Heart right ventricle (tissue), 16 donors: ENCODE results near the gene SPEF2. TPM values are rescaled to one million over a fixed set of nuclear protein-coding genes. Genes with fewer than 3 reads are reported as not detected.
A peak's percentile ranks its signal among the peaks of the same experiment; 100 is the strongest.

ENCODE experiments used
- ATAC-seq, 8 donors: fragments of 200-7000 bp; cut with Tn5 transposase; one replicate each; pipeline ENCODE4 v1.9.1; 2020; ENCODE audit warnings: mild to moderate bottlenecking in 8 of 8, moderate library complexity in 8 of 8, moderate number of reproducible peaks in 1 of 8
- DNase-seq, 2 donors: peaks; one replicate each; pipeline ENCODE4 v3.0.0-alpha.2; 2020
- H3K27ac ChIP-seq, 10 donors: fragments of 200-600 bp; sonication (generic) in 2 of 10; one replicate each; pipeline versions ENCODE4 v1.5.0 to v1.8.0; 2020 to 2022; ENCODE audit warnings: mild to moderate bottlenecking in 3 of 10
- H3K27me3 ChIP-seq, 7 donors: fragments of 200-600 bp; one replicate each; pipeline ENCODE4 v1.8.0; 2021 to 2022; ENCODE audit warnings: mild to moderate bottlenecking in 2 of 7
- H3K36me3 ChIP-seq, 9 donors: fragments of 200-600 bp; sonication (generic) in 1 of 9; one replicate each; pipeline versions ENCODE4 v1.5.0 to v1.8.0; 2020 to 2022; ENCODE audit warnings: mild to moderate bottlenecking in 2 of 9
- H3K4me1 ChIP-seq, 9 donors: fragments of 200-600 bp; sonication (generic) in 1 of 9; one replicate each; pipeline versions ENCODE4 v1.5.0 to v1.8.0; 2020 to 2022; ENCODE audit warnings: mild to moderate bottlenecking in 4 of 9
- H3K4me3 ChIP-seq, 10 donors: fragments of 200-600 bp; sonication (generic) in 2 of 10; one replicate each; pipeline versions ENCODE4 v1.5.0 to v1.8.0; 2020 to 2022; ENCODE audit warnings: mild to moderate bottlenecking in 7 of 10, moderate library complexity in 2 of 10
- H3K9me3 ChIP-seq, 11 donors: fragments of 200-600 bp in 10 of 11; sonication (generic) in 2 of 11; one replicate each; pipeline versions ENCODE4 v1.5.0 to v1.8.0; 2013 to 2022; ENCODE audit warnings: mild to moderate bottlenecking in 2 of 11, control low read depth in 1 of 11, moderate library complexity in 1 of 11
- CTCF ChIP-seq, 9 donors: fragments of 200-600 bp; sonication (generic) in 2 of 9; IDR thresholded peaks; one replicate each; pipeline versions ENCODE4 v1.5.0 to v1.8.0; 2021 to 2022; ENCODE audit warnings: antibody characterized with exemption in 9 of 9, mild to moderate bottlenecking in 5 of 9, moderate library complexity in 1 of 9
- WGBS, 2 donors: extraction: QIAGEN DNeasy Blood & Tissue Kit; methylation state at CpG; one replicate each; pipeline ENCODE4 v1.1.7; 2013; ENCODE audit warnings: inconsistent platforms in 1 of 2; 5-methylcytosine and 5-hydroxymethylcytosine counted together
- intact Hi-C, 10 donors: fragments of 100-400 bp; cut with DNase I; formaldehyde crosslinking; loops; one replicate each; pipeline versions ENCODE4 v1.11.1 to v1.14.2; 2022
- polyA plus RNA-seq, 2 donors: library from polyadenylated mRNA; stranded (reverse); fragments of 200-250 nt; gene quantifications; one replicate each; pipeline ENCODE4 v1.2.3, GENCODE V29; 2013
- total RNA-seq, 10 donors: library from RNA; stranded (reverse); fragmentation: NEBNext Ultra II Directional in 3 of 10; extraction: Animal tissue kit (Norgen Biotek cat#: 25700) in 3 of 10; gene quantifications; one replicate each; pipeline versions ENCODE4 v1.2.1 to v1.2.4, GENCODE V29; 2021 to 2023
- donor health status: Arrhythmogenic right ventricular cardiomyopathy.
- donor health status: ischemic (EF 13 %, LVEDD 7.1; RV severe dilation, severe dysfunction).
- donor health status: healthy with polysubstance abuse.
- donor health status: DM: no; HTN: yes; CAD: no.
- donor health status: DM: no; HTN: no; CAD: no.
- donor health status: ischemic (EF 25% LVEDD 6.9; RV normal size, moderate dysfunction).
- donor health status: ischemic (EF 25% LVEDD 5.7; RV mildly dilated, moderate dysfunction).
- donor health status: healthy.
- donor health status: DM: yes; HTN: yes; CAD: no.
- donor health status: Ischemic cardiomyopathy.
- donor health status: ischemic (EF 35%, LVEDD 5.7; RV mildly dilated, moderate dysfunction).
- donor health status: nonischemic (EF 11% LVEDD 7.7; RV severe dilation, severe dysfunction).
- donor health status: DM: yes; HTN: yes; CAD: no.
- donor health status: PGD.
- donor health status: ischemic (EF 29% LVEDD 5.4; RV normal size, mild dysfunction).
- donor health status: nonischemic (EF 23%, LVEDD 6.1; RV moderate dilation, normal function).

The SPEF2 gene
- total and polyA plus RNA-seq, 12 donors: 0.42 to 3.2 (median 1.7) TPM

DNA sequence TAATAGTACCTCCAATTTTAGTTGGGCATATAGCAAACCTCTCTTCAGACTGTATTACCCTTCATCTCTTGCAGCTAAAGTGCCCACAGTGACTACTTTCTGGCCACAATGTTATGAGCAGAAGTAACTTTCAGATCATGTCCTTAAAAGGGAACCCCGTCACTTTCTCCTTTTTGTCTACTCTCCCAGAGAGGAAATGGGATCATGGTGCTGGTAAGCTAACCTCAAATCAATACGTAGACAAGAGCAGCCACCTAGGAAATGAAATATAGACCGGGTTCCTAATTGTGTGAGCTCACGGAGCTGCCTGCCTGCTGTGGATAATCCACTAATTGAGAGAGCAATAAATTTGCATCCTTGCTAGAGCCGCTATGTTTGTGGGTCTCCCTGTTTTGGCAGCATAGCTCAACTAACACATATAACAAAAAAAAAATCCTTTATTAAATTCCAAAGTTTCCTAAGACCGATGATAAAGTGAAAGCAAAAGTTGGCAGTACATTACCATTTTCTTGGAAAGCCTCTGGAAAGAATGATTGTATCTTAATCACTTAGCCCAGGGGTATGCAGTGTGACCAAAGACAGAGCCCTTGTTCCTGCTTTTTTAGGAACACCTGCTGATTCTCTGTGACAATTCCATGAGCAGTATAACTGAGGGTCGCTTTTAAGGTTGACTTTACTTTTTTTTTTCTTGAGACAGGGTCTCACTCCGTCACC lies 233.5 kb downstream of the SPEF2 start:
- H3K36me3 ChIP-seq: no peaks in the 10 kb centered on the region
- H3K4me1 ChIP-seq: peaks cover 0 to 48% (median 0%) of the 10 kb centered on the region in 9 donors
- peaks cover 0 to 2% (median 0%) of the 10 kb centered on the region in 7 donors for H3K27me3 ChIP-seq
- H3K9me3 ChIP-seq: peaks cover 0 to 15% (median 0%) of the 10 kb centered on the region in 11 donors
- TF ChIP-seq CTCF (IDR thresholded peaks at IDR 0.05): no peak
- H3K27ac ChIP-seq: peak overlapping the region in 1 of 10 donors; percentile 78
- H3K4me3 ChIP-seq: peak overlapping the region in 2 of 10 donors; percentile 10 to 15
- DNase-seq (no peak), ATAC-seq (no peak)
- 67 to 73% methylated on average over 8 of the region's 8 CpGs for WGBS, 2 donors
- intact Hi-C loops: no loop called here

GRCh38 chr5:35852084-35852734 lies 234.5 kb downstream of the SPEF2 start:
- Histone ChIP-seq H3K27ac (peak overlapping the region in 1 of 10 donors; percentile 78), H3K4me1 (peaks cover 0 to 59% (median 0%) of the 10 kb centered on the region in 9 donors), H3K4me3 (no peak overlapping the region), H3K9me3 (peaks cover 0 to 7% (median 0%) of the 10 kb centered on the region in 11 donors), H3K36me3 (no peaks in the 10 kb centered on the region), H3K27me3 (peaks cover 0 to 3% (median 0%) of the 10 kb centered on the region in 7 donors)
- DNase-seq (no peak), ATAC-seq (peak in 1 of 8 donors; percentile 23)
- intact Hi-C loops: no loop called here
- WGBS, 2 donors: 61 to 70% methylated on average over 8 of the region's 8 CpGs
- no peak for TF ChIP-seq CTCF (IDR thresholded peaks at IDR 0.05)

DNA sequence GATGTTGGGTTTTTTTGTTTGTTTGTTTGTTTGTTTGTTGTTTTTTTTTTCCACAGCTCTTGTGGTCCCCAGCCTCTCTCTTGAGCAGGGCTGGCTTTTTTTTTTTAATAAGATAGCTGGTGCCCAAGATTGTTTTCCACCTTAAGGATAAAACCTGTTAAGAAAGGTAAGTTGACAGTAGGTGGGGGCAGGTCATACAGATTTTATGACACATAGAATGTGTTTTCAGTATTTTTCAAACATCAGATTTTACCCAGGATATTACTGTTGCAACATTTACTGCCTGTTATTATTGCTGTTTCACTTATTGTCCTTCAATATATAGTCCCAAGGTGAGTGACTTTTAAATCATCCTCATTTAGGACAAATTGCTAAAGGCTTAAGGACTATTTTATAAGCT lies 235.1 kb downstream of the SPEF2 start:
- Histone ChIP-seq H3K4me3 (peak overlapping the region in 1 of 10 donors; percentile 9), H3K4me1 (peaks cover 0 to 61% (median 0%) of the 10 kb centered on the region in 9 donors), H3K36me3 (no peaks in the 10 kb centered on the region), H3K27me3 (peaks cover 0 to 3% (median 0%) of the 10 kb centered on the region in 7 donors), H3K27ac (peak overlapping the region in 1 of 10 donors; percentile 78), H3K9me3 (peaks cover 0 to under 1% (median 0%) of the 10 kb centered on the region in 11 donors)
- DNase-seq (no peak), ATAC-seq (no peak)
- TF ChIP-seq CTCF (IDR thresholded peaks at IDR 0.05): no peak
- intact Hi-C loops: no loop called here

GRCh38 chr5:35853631-35854030 lies 236.0 kb downstream of the SPEF2 start:
- ATAC-seq (peak in 2 of 8 donors; percentile 20 to 61), DNase-seq (no peak)
- Histone ChIP-seq H3K36me3 (no peaks in the 10 kb centered on the region), H3K27ac (peak overlapping the region in 3 of 10 donors; percentile 8 to 78 (median 28)), H3K4me1 (peaks cover 0 to 61% (median 0%) of the 10 kb centered on the region in 9 donors), H3K27me3 (peaks cover 0 to 3% (median 0%) of the 10 kb centered on the region in 7 donors), H3K9me3 (no peaks in the 10 kb centered on the region), H3K4me3 (no peak overlapping the region)
- intact Hi-C loops: no loop called here
- TF ChIP-seq CTCF (IDR thresholded peaks at IDR 0.05): no peak
- 78 to 79% methylated on average over 3 of the region's 3 CpGs for WGBS, 2 donors
